AG09309 (cell line): Measurements from ENCODE around the gene TCF20.

Experiments used
- DNase-seq: peaks from one replicate; pipeline ENCODE4 v3.0.0-alpha.2; 2010; ENCODE audit warnings: low read depth
- H3K4me3 ChIP-seq: 2 replicates; pipeline ENCODE4 v1.5.1; 2011; ENCODE audit warnings: mild to moderate bottlenecking, low read depth, low read length, moderate library complexity; ENCODE audit not compliant: control insufficient read depth
- TF ChIP-seq, protein P1 (sequence below): IDR thresholded peaks from 2 replicates; pipeline ENCODE4 v1.5.1; 2011; ENCODE audit warnings: mild to moderate bottlenecking, low read depth, low read length, inconsistent platforms; ENCODE audit not compliant: insufficient read depth, control insufficient read depth; ENCODE audit errors: missing control alignments

Gene TCF20

DNA sequence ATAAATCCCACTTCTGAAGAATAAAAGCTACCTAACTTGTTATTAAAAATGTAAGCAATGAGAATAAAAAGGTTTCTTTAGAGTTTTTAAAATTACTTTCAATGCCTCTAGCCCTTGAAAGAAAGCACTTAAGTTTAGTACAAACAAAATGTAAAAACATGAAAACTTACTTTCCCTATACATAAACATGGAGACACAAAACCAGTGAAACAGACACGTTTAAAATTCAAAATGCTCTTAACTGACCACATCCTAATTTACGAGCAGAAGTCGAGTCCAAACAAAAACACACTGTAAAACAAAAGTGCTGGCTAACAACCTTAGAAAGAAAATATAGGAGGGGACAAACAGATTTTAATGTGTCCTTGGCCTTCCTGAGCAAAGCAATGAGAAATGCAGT is 36.6 kb downstream of the TCF20 start:
- H3K4me3 ChIP-seq: no peak overlapping the region
- no peak for DNase-seq
- TF ChIP-seq, protein P1, sequence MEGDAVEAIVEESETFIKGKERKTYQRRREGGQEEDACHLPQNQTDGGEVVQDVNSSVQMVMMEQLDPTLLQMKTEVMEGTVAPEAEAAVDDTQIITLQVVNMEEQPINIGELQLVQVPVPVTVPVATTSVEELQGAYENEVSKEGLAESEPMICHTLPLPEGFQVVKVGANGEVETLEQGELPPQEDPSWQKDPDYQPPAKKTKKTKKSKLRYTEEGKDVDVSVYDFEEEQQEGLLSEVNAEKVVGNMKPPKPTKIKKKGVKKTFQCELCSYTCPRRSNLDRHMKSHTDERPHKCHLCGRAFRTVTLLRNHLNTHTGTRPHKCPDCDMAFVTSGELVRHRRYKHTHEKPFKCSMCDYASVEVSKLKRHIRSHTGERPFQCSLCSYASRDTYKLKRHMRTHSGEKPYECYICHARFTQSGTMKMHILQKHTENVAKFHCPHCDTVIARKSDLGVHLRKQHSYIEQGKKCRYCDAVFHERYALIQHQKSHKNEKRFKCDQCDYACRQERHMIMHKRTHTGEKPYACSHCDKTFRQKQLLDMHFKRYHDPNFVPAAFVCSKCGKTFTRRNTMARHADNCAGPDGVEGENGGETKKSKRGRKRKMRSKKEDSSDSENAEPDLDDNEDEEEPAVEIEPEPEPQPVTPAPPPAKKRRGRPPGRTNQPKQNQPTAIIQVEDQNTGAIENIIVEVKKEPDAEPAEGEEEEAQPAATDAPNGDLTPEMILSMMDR: no peak

DNA sequence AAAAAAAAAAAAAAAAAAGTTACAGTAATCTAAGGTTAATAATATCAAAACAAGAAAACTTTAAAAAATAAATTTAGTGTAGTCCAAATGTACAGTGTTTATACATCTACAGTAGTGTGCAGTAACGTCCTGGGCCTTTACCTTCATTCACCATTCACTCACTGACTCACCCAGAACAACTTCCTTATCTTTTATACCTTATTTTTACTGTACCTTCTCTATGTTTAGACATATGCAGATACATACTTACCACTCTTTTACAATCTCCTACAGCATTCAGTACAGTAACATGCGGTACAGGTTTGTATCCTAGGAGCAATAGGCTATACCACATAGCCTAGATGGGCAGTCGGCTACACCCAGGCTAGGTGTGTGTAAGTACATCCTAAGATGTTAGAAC is 38.5 kb downstream of the TCF20 start:
- H3K4me3 ChIP-seq: no peak overlapping the region
- TF ChIP-seq, protein P1: no peak
- DNase-seq: no peak

DNA sequence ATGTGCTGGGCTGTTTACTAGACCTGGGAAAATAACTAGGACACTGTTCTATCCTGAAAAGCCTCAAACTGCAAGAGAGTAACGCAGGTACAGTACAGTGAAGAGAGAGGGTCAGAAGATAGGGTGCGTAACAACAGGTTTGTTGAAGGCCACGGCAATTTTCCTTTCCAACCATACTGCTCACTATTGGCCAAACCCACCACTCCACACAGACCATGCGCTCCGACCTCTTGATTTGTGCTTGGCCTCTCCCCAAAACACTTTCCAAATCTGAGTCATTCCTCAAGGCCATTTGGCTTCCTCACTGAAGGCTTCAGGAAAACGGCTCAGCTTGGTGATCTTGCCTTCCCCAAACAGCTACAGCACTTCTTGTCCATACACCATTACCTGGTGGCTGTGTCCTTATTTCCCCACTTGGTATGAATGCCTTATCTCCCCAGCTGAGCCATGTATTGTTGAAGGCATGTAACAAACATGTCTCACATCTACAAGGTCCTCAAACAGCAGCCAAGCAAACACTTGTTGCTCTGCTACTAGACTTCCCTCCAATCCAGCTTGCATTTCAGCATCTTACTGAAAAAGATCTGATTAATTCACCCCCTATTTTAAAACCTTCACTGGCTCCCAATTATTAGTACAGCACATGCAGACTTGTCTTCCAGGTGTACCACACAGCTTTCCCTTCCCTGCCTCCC is 40.9 kb downstream of the TCF20 start:
- no peak overlapping the region for H3K4me3 ChIP-seq
- no peak for DNase-seq
- TF ChIP-seq, protein P1: no peak

GRCh38 chr22:42228483-42228882 is 42.0 kb downstream of the TCF20 start:
- TF ChIP-seq, protein P1: no peak
- DNase-seq: no peak
- H3K4me3 ChIP-seq: no peak overlapping the region

DNA sequence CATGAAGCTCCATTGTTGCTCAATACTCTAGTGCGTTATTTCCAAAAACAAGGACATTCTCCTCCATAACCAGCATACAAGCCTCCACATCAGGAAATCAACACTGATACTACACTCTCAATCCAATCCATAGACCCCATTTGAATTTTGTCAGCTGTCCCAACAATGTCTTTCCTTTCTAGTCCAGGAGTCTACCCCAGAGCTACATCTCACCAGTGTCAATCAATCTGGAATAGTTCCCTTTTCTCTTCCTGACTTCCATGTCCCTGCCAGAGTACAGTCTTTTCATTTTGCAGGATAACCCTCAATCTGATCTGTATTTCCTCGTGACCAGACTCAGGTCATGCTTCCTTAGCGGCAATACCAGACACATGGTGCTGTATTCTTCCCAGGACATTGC is 43.0 kb downstream of the TCF20 start:
- H3K4me3 ChIP-seq: no peak overlapping the region
- no peak for DNase-seq
- TF ChIP-seq, protein P1: no peak

GRCh38 chr22:42225841-42226240 is 44.6 kb downstream of the TCF20 start:
- no peak overlapping the region for H3K4me3 ChIP-seq
- TF ChIP-seq, protein P1: no peak
- DNase-seq: no peak
